Liver (tissue), 3 donors: Measurements from ENCODE around the gene SERP1.

ENCODE experiments used
- CTCF ChIP-seq: fragments of 150-350 bp; IDR thresholded peaks from 2 replicates; pipeline ENCODE4 v1.5.1; 2017; ENCODE audit warnings: improper control_type of control experiment, low read depth, low read length; ENCODE audit not compliant: missing input control
- EGR1 ChIP-seq, 2 donors: IDR thresholded peaks; 2 replicates each; pipeline ENCODE4 v1.6.1; 2016 to 2018; ENCODE audit warnings: antibody characterized with exemption in 2 of 2, low read depth in 2 of 2
- HNF4G ChIP-seq: IDR thresholded peaks from 2 replicates; pipeline ENCODE4 v1.6.1; 2016; ENCODE audit warnings: antibody characterized with exemption
- RAD21 ChIP-seq, 2 donors: IDR thresholded peaks; 2 replicates each; pipeline ENCODE4 v1.6.1; 2016; ENCODE audit warnings: antibody characterized with exemption in 2 of 2, mild to moderate bottlenecking in 2 of 2
- REST ChIP-seq: IDR thresholded peaks from 2 replicates; pipeline ENCODE4 v1.6.1; 2016; ENCODE audit warnings: antibody characterized with exemption, mild to moderate bottlenecking
- SP1 ChIP-seq: IDR thresholded peaks from 2 replicates; pipeline ENCODE4 v1.6.1; 2018; ENCODE audit warnings: antibody characterized with exemption, mild to moderate bottlenecking
- YY1 ChIP-seq: IDR thresholded peaks from 2 replicates; pipeline ENCODE4 v1.6.1; 2016; ENCODE audit warnings: antibody characterized with exemption, mild to moderate bottlenecking
- ZBTB33 ChIP-seq: IDR thresholded peaks from 2 replicates; pipeline ENCODE4 v1.6.1; 2016; ENCODE audit warnings: antibody characterized with exemption
- donor health status: healthy.
- donor health status: healthy.

- TF ChIP-seq CTCF, result no peak
- TF ChIP-seq EGR1 (IDR thresholded peaks at IDR 0.05; ENCODE audit: low read depth in 2 of 2), result no peak
- TF ChIP-seq HNF4G, result no peak
- TF ChIP-seq RAD21 (IDR thresholded peaks at IDR 0.05), result no peak
- no peak for TF ChIP-seq SP1
- TF ChIP-seq YY1, result no peak
- no peak for TF ChIP-seq ZBTB33
- no peak for TF ChIP-seq REST
Measured at GRCh38 chr3:150531775-150532174, 14.5 kb downstream of the SERP1 start.
